Hepatocyte (in vitro differentiated cells): ENCODE measurements around the gene WT1.

Source experiments
- EZH2 ChIP-seq: fragments of 200-600 bp; sonication (generic); IDR thresholded peaks from 2 replicates; pipeline ENCODE4 v1.6.1; 2016; ENCODE audit warnings: antibody characterized with exemption, mild to moderate bottlenecking, borderline replicate concordance
- EZH2phosphoT487 ChIP-seq: fragments of 200-600 bp; sonication (generic); IDR thresholded peaks from one replicate; pipeline ENCODE4 v1.6.1; 2018; ENCODE audit warnings: antibody characterized with exemption, mild to moderate bottlenecking, low read depth, moderate library complexity; ENCODE audit not compliant: unreplicated experiment, severe bottlenecking
- TF ChIP-seq, protein P1 (sequence below): fragments of 200-600 bp; sonication (generic); IDR thresholded peaks from 2 replicates; pipeline ENCODE4 v1.5.1; 2016; ENCODE audit warnings: antibody characterized with exemption, mild to moderate bottlenecking; ENCODE audit not compliant: poor library complexity

DNA sequence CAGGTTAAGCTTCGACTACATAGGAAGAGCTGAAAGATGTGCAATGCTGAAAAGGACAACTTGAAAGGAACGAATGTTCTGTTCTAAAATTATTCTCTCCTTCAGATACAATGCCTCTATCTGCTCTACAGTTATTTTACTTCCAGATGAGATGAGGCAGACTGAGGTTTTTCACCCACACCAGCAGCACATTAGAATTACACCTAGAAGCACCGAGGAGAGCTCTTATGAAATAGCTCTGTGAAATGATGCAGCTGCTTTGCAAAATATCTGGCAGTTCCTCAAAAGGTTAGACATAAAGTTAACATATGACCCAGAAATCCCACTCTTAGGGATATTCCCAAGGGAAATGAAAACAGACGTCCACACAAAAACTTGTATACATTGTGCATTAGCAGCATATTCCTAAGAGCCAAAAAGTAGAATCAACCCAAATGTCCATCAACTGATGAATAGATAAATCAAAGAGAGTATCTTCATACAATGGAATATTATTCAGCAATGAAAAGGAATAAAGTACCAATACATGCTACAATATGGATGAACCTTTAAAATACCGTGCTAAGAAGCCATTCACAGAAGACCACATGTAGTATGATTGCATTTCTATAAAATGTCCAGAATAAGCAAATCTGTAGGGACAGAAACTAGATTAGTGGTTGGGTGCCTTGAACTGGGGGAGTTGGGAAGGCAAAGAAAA, 34.5 kb downstream of the WT1 start:
- TF ChIP-seq, protein P1, sequence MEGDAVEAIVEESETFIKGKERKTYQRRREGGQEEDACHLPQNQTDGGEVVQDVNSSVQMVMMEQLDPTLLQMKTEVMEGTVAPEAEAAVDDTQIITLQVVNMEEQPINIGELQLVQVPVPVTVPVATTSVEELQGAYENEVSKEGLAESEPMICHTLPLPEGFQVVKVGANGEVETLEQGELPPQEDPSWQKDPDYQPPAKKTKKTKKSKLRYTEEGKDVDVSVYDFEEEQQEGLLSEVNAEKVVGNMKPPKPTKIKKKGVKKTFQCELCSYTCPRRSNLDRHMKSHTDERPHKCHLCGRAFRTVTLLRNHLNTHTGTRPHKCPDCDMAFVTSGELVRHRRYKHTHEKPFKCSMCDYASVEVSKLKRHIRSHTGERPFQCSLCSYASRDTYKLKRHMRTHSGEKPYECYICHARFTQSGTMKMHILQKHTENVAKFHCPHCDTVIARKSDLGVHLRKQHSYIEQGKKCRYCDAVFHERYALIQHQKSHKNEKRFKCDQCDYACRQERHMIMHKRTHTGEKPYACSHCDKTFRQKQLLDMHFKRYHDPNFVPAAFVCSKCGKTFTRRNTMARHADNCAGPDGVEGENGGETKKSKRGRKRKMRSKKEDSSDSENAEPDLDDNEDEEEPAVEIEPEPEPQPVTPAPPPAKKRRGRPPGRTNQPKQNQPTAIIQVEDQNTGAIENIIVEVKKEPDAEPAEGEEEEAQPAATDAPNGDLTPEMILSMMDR, result no peak
- no peak for TF ChIP-seq EZH2phosphoT487
- TF ChIP-seq EZH2, result no peak
